ENCODE measurements around the gene WDFY4.

GRCh38 chr10:48707472-48707871, 22.8 kb downstream of the WDFY4 start:
- no peak for TF ChIP-seq ZNF565 (CRISPR knock-in tag; conservative IDR thresholded peaks at IDR 0.05; ENCODE audit: low read depth)
- TF ChIP-seq ZFP30 (CRISPR knock-in tag; IDR thresholded peaks at IDR 0.05), result no peak
- no peak for TF ChIP-seq RARB (CRISPR knock-in tag; IDR thresholded peaks at IDR 0.05)
- TF ChIP-seq CSRNP3 (CRISPR knock-in tag; IDR thresholded peaks at IDR 0.05), result no peak
- no peak for TF ChIP-seq ZFP3 (CRISPR knock-in tag; IDR thresholded peaks at IDR 0.05)
- TF ChIP-seq POU6F1 (CRISPR knock-in tag; IDR thresholded peaks at IDR 0.05; ENCODE audit: borderline replicate concordance, low read depth), result no peak
- TF ChIP-seq OSR1 (CRISPR knock-in tag; IDR thresholded peaks at IDR 0.05), result no peak
- TF ChIP-seq TOX (CRISPR knock-in tag; IDR thresholded peaks at IDR 0.05; ENCODE audit: borderline replicate concordance), result no peak
- no peak for TF ChIP-seq PATZ1 (CRISPR knock-in tag; IDR thresholded peaks at IDR 0.05; ENCODE audit: borderline replicate concordance)
- no peak for TF ChIP-seq ISL1 (CRISPR knock-in tag; IDR thresholded peaks at IDR 0.05)
